GM21576 (cell line): ENCODE data around the gene ELF3.
"Not testable (repeated sequence)": the region's sequence is repeated elsewhere in the genome, so short reads cannot be mapped to it uniquely, and the experiment has no call there.

Experiments
- ATAC-seq: cut with Tn5 transposase; IDR thresholded peaks from one replicate; pipeline ENCODE4 v1.9.1; 2021; ENCODE audit warnings: mild to moderate bottlenecking, moderate library complexity; ENCODE audit not compliant: unreplicated experiment

Gene ELF3

GRCh38 chr1:202010180-202011015 lies at the start of gene ELF3:
TSS of gene ELF3 (plus strand) at chr1:202010587. CDS start at chr1:202011137, 550 bp downstream.
- ATAC-seq = peak; percentile 56

GRCh38 chr1:201962382-201962781 lies 48.0 kb upstream of the ELF3 start:
- ATAC-seq = not testable (repeated sequence)

GRCh38 chr1:201964261-201964660 lies 46.1 kb upstream of the ELF3 start:
- ATAC-seq = no peak

GRCh38 chr1:201966171-201966570 lies 44.2 kb upstream of the ELF3 start:
- no peak for ATAC-seq

GRCh38 chr1:201968202-201968925 lies 42.0 kb upstream of the ELF3 start:
- no peak for ATAC-seq

GRCh38 chr1:201970334-201971159 lies 39.8 kb upstream of the ELF3 start:
- no peak for ATAC-seq

GRCh38 chr1:201982082-201982622 lies 28.2 kb upstream of the ELF3 start:
- no peak for ATAC-seq

- ATAC-seq = peak; percentile 75
These were observed 27.6 kb upstream of the ELF3 start, which contains the start of gene RNPEP for GRCh38 chr1:201982623-201983379. TSS of gene RNPEP (plus strand) at chr1:201982648. CDS start at chr1:201982667, 19 bp downstream.

- no peak for ATAC-seq
These were observed 27.0 kb upstream of the ELF3 start for GRCh38 chr1:201983380-201983805.

- no peak for ATAC-seq
These were observed 25.9 kb upstream of the ELF3 start for GRCh38 chr1:201984446-201984845.

- ATAC-seq = no peak
These were observed 25.0 kb upstream of the ELF3 start for GRCh38 chr1:201985355-201985754.

- no peak for ATAC-seq
These were observed 21.8 kb upstream of the ELF3 start for GRCh38 chr1:201988601-201989000.

- no peak for ATAC-seq
These were observed 20.8 kb upstream of the ELF3 start for GRCh38 chr1:201989354-201990128.

- no peak for ATAC-seq
These were observed 20.0 kb upstream of the ELF3 start for GRCh38 chr1:201990427-201990826.

- ATAC-seq = no peak
These were observed 10.7 kb upstream of the ELF3 start for GRCh38 chr1:201999625-202000238.

GRCh38 chr1:202002507-202002906 lies 7.9 kb upstream of the ELF3 start:
- no peak for ATAC-seq

- ATAC-seq = no peak
These were observed 5.7 kb upstream of the ELF3 start for GRCh38 chr1:202004711-202005110.

GRCh38 chr1:202005958-202006357 lies 4.4 kb upstream of the ELF3 start:
- ATAC-seq = no peak

GRCh38 chr1:202007304-202007703 lies 3.1 kb upstream of the ELF3 start:
- ATAC-seq = no peak
